Measurements from ENCODE around the gene HNRNPA3. TPM values are rescaled to one million over a fixed set of nuclear protein-coding genes. Genes with fewer than 3 reads are reported as not detected.

HNRNPA3 gene
- total and polyA plus RNA-seq, 2 of the 13 experiments (the other 11 are each of a cell fraction or from before 2014, with no cell fraction given): 73.3 to 97.7 TPM

- TF ChIP-seq IRX3 (CRISPR knock-in tag; IDR thresholded peaks at IDR 0.05; ENCODE audit: borderline replicate concordance, low read depth) (no peak), PHF5A (CRISPR knock-in tag; IDR thresholded peaks at IDR 0.05; ENCODE audit: low read depth, unreplicated experiment) (peak; percentile 58), JARID2 (CRISPR knock-in tag; IDR thresholded peaks at IDR 0.05; ENCODE audit: insufficient replicate concordance) (no peak), TAF1 (CRISPR knock-in tag; IDR thresholded peaks at IDR 0.05) (peak; percentile 24; the same call in 1 of the 2 replicates), AKAP8 (CRISPR knock-in tag; IDR thresholded peaks at IDR 0.05) (no peak), ARID4A (CRISPR knock-in tag; IDR thresholded peaks at IDR 0.05; ENCODE audit: borderline replicate concordance) (peak; percentile 54; the same call in 1 of the 2 replicates), SIN3B (IDR thresholded peaks at IDR 0.05; ENCODE audit: low read length) (no peak), DMAP1 (CRISPR knock-in tag; IDR thresholded peaks at IDR 0.05) (peak; percentile 61; the same call in 1 of the 2 replicates), ZSCAN20 (CRISPR knock-in tag; IDR thresholded peaks at IDR 0.05; ENCODE audit: borderline replicate concordance) (no peak)
- TF ChIP-seq, protein P1, sequence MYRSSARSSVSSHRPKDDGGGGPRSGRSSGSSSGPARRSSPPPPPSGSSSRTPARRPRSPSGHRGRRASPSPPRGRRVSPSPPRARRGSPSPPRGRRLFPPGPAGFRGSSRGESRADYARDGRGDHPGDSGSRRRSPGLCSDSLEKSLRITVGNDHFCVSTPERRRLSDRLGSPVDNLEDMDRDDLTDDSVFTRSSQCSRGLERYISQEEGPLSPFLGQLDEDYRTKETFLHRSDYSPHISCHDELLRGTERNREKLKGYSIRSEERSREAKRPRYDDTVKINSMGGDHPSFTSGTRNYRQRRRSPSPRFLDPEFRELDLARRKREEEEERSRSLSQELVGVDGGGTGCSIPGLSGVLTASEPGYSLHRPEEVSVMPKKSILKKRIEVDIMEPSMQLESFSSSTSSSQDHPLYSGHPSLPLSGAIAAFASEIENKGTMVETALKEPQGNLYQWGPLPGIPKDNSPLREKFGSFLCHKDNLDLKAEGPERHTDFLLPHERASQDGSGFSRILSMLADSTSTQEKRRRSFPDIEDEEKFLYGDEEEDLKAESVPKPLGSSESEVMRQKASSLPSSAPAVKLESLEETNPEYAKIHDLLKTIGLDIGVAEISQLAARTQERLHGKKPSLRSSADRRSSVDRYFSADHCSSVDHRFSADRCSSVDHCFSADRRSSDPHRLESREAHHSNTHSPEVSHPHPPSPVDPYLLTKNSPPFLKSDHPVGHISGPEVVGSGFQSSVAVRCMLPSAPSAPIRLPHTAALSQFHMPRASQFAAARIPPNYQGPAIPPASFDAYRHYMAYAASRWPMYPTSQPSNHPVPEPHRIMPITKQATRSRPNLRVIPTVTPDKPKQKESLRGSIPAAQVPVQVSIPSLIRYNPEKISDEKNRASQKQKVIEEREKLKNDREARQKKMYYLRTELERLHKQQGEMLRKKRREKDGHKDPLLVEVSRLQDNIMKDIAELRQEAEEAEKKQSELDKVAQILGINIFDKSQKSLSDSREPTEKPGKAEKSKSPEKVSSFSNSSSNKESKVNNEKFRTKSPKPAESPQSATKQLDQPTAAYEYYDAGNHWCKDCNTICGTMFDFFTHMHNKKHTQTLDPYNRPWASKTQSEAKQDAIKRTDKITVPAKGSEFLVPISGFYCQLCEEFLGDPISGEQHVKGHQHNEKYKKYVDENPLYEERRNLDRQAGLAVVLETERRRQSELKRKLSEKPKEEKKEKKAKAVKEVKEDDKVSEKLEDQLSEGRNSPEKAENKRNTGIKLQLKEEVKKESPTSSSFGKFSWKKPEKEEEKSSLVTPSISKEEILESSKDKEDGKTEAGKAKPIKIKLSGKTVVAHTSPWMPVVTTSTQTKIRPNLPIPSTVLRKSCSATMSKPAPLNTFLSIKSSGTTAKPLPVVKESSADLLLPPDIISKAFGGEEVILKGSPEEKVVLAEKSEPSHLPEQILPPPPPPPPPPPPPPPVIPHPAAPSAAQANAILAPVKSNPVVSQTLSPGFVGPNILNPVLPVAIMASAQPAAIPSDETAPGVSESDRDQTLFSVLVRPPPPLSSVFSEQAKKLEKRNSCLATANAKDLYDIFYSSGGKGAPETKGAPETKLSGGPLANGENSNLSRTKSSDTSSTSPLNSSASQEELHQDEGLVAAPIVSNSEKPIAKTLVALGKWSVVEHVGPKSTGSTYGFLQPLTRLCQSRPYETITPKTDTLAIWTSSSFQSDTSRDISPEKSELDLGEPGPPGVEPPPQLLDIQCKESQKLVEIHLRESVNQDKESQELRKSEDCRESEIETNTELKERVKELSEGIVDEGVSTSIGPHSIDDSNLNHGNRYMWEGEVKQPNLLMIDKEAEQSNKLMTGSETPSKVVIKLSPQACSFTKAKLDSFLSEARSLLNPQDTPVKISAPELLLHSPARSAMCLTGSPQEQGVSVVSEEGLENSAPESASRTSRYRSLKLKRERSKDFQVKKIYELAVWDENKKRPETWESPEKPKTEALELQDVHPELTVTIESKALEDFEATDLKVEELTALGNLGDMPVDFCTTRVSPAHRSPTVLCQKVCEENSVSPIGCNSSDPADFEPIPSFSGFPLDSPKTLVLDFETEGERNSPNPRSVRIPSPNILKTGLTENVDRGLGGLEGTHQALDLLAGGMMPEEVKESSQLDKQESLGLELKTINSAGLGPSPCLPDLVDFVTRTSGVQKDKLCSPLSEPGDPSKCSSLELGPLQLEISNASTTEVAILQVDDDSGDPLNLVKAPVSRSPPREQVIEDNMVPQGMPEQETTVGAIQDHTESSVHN (CRISPR knock-in tag; IDR thresholded peaks at IDR 0.05): 0 out of 2 replicates have a peak, but pooled peaks have one; percentile 48
- TF ChIP-seq, protein P2, sequence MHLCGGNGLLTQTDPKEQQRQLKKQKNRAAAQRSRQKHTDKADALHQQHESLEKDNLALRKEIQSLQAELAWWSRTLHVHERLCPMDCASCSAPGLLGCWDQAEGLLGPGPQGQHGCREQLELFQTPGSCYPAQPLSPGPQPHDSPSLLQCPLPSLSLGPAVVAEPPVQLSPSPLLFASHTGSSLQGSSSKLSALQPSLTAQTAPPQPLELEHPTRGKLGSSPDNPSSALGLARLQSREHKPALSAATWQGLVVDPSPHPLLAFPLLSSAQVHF (CRISPR knock-in tag; IDR thresholded peaks at IDR 0.05): no peak
- TF ChIP-seq, protein P3, sequence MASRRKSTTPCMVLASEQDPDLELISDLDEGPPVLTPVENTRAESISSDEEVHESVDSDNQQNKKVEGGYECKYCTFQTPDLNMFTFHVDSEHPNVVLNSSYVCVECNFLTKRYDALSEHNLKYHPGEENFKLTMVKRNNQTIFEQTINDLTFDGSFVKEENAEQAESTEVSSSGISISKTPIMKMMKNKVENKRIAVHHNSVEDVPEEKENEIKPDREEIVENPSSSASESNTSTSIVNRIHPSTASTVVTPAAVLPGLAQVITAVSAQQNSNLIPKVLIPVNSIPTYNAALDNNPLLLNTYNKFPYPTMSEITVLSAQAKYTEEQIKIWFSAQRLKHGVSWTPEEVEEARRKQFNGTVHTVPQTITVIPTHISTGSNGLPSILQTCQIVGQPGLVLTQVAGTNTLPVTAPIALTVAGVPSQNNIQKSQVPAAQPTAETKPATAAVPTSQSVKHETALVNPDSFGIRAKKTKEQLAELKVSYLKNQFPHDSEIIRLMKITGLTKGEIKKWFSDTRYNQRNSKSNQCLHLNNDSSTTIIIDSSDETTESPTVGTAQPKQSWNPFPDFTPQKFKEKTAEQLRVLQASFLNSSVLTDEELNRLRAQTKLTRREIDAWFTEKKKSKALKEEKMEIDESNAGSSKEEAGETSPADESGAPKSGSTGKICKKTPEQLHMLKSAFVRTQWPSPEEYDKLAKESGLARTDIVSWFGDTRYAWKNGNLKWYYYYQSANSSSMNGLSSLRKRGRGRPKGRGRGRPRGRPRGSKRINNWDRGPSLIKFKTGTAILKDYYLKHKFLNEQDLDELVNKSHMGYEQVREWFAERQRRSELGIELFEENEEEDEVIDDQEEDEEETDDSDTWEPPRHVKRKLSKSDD (CRISPR knock-in tag; IDR thresholded peaks at IDR 0.05; ENCODE audit: low read depth): no peak
Observed at GRCh38 chr2:177169810-177170514, 42.6 kb upstream of the HNRNPA3 start (continued).

Data from HepG2 (cell line).